Ovary (tissue), 9 donors: ENCODE data around the gene SIPA1L3. TPM values are rescaled to one million over a fixed set of nuclear protein-coding genes. Genes with fewer than 3 reads are reported as not detected.

Source experiments
- DNase-seq, 5 donors: peaks; one replicate each; pipeline ENCODE4 v3.0.0-alpha.2; 2019 to 2020
- H3K27ac ChIP-seq, 2 donors: fragments of 200-600 bp; one replicate each; pipeline versions ENCODE4 v1.5.1 to v1.8.0; 2019 to 2022
- H3K27me3 ChIP-seq: fragments of 200-600 bp; one replicate; pipeline ENCODE4 v1.8.0; 2022
- H3K36me3 ChIP-seq: fragments of 200-600 bp; sonication (generic); one replicate; pipeline ENCODE4 v1.5.1; 2019
- H3K4me1 ChIP-seq: one replicate; pipeline ENCODE4 v1.8.1; 2013; ENCODE audit warnings: mild to moderate bottlenecking, moderate library complexity; ENCODE audit not compliant: insufficient read depth
- H3K4me3 ChIP-seq: fragments of 200-600 bp; sonication (generic); one replicate; pipeline ENCODE4 v1.5.1; 2017
- H3K9me3 ChIP-seq, 2 donors: fragments of 200-600 bp in 1 of 2; sonication (generic) in 1 of 2; one replicate each; pipeline versions ENCODE4 v1.5.1 to v1.8.1; 2013 to 2019; ENCODE audit warnings: mild to moderate bottlenecking in 1 of 2, moderate library complexity in 1 of 2
- EP300 ChIP-seq: sonication (generic); formaldehyde crosslinking; IDR thresholded peaks from one replicate; pipeline ENCODE4 v1.6.1; 2017; ENCODE audit warnings: antibody characterized with exemption
- POLR2A ChIP-seq: fragments of 450-650 bp; IDR thresholded peaks from one replicate; pipeline ENCODE4 v1.6.1; 2017; ENCODE audit warnings: antibody characterized with exemption, mild to moderate bottlenecking, moderate library complexity
- WGBS, 3 donors: extraction: QIAGEN DNeasy Blood & Tissue Kit in 1 of 3; methylation state at CpG; one replicate each; pipeline versions ENCODE4 v1.1.5 to v1.1.7; 2013 to 2017; 5-methylcytosine and 5-hydroxymethylcytosine counted together
- intact Hi-C, 4 donors: fragments of 100-400 bp; cut with DNase I; formaldehyde crosslinking; loops; one replicate each; pipeline versions ENCODE4 v1.11.0 to v1.15.1; 2022 to 2023
- polyA plus RNA-seq, 2 donors: library from polyadenylated mRNA; stranded (reverse); fragments of 200-250 nt in 1 of 2; fragments of 350-450 nt in 1 of 2; fragmentation: Illumina TruSeq in 1 of 2; extraction: RNeasy Lipid Tissue Mini Kit (QIAGEN cat#74804) in 1 of 2; gene quantifications; one replicate each; pipeline ENCODE4 v1.2.3, GENCODE V29; 2013 to 2014
- total RNA-seq, 7 donors: library from RNA; depleted of rRNA in 2 of 7; stranded (reverse); fragments of >200 nt in 2 of 7; fragmentation: NEBNext Ultra II Directional in 3 of 7; extraction: Animal tissue kit (Norgen Biotek cat#: 25700) in 3 of 7; gene quantifications; one replicate each; pipeline versions ENCODE4 v1.1.0 to v1.2.4, GENCODE V29; 2016 to 2023
- TF ChIP-seq, protein P1 (sequence below), 3 donors: fragments of 450-650 bp in 2 of 3; fragments of 200-600 bp in 1 of 3; IDR thresholded peaks; one replicate each; pipeline versions ENCODE4 v1.5.1 to v1.8.0; 2016 to 2022; ENCODE audit warnings: antibody characterized with exemption in 3 of 3, mild to moderate bottlenecking in 1 of 3
- donor health status: DM: no; HTN: no; CAD: no; lungs with moderate emphysema.
- donor health status: DM: no; HTN: no; CAD: no.
- donor health status: Bipolar disorder and iron deficiency.
- donor health status: DM: yes; HTN: yes; CAD: no.
- donor health status: DM: no; HTN: no; CAD: no.
- donor health status: DM: yes; HTN: yes; CAD: no.

Gene SIPA1L3
- total and polyA plus RNA-seq, 9 donors: 4.5 to 27.9 (median 18.2) TPM

- intact Hi-C loops: no loop called here
- TF ChIP-seq, protein P1, sequence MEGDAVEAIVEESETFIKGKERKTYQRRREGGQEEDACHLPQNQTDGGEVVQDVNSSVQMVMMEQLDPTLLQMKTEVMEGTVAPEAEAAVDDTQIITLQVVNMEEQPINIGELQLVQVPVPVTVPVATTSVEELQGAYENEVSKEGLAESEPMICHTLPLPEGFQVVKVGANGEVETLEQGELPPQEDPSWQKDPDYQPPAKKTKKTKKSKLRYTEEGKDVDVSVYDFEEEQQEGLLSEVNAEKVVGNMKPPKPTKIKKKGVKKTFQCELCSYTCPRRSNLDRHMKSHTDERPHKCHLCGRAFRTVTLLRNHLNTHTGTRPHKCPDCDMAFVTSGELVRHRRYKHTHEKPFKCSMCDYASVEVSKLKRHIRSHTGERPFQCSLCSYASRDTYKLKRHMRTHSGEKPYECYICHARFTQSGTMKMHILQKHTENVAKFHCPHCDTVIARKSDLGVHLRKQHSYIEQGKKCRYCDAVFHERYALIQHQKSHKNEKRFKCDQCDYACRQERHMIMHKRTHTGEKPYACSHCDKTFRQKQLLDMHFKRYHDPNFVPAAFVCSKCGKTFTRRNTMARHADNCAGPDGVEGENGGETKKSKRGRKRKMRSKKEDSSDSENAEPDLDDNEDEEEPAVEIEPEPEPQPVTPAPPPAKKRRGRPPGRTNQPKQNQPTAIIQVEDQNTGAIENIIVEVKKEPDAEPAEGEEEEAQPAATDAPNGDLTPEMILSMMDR (IDR thresholded peaks at IDR 0.05): no peak
- TF ChIP-seq POLR2A (no peak), EP300 (no peak)
- H3K4me1 ChIP-seq: no peaks in the 10 kb centered on the region
- H3K36me3 ChIP-seq: no peaks in the 10 kb centered on the region
- no peak overlapping the region for H3K4me3 ChIP-seq
- H3K9me3 ChIP-seq: no peaks in the 10 kb centered on the region
- WGBS, 3 donors: 87 to 94% (median 90%) methylated on average over 4 of the region's 4 CpGs
- no peaks in the 10 kb centered on the region for H3K27me3 ChIP-seq
- H3K27ac ChIP-seq: no peak overlapping the region
- DNase-seq: no peak
Observed at GRCh38 chr19:38105574-38105973, 198.6 kb downstream of the SIPA1L3 start.

DNA sequence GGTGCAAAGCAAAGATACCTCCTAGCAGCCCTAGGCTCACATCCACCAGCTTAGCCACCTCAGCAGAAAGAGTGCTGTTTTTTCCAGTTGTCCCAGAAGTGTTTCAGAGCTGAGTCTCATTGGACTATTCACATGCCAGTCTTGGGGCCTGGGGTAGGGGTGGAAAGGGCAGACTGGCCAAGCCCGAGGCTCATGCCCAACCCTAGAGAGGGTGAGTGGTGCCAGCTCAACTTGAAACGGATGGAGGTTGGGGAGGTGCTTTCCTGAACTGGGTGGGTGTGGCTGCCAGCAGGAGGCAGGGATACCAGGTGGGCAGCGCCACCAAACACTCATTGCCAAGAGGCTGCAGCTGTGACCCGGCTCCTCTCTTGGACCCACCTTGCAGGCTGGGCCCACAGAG, 200.1 kb downstream of the SIPA1L3 start:
- H3K36me3 ChIP-seq: no peaks in the 10 kb centered on the region

DNA sequence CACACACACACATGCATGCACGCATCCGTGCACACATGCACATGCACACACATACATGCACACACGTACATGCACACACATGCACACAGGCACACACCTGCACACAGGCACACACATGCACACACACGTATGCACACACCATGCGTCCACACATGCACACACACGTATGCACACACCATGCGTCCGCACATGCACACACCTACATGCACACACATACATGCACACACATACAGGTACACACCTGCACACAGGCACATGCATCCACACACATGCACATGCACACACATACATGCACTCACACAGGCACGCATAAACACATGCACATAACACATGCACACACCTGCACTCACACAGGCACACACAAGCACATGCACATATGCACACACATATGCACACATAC, 204.9 kb downstream of the SIPA1L3 start:
- intact Hi-C loops: no loop called here
- Histone ChIP-seq H3K36me3 (no peaks in the 10 kb centered on the region), H3K4me1 (no peaks in the 10 kb centered on the region), H3K27me3 (no peaks in the 10 kb centered on the region), H3K9me3 (no peaks in the 10 kb centered on the region), H3K4me3 (no peak overlapping the region), H3K27ac (no peak overlapping the region)
- no peak for DNase-seq
- 90 to 97% (median 95%) methylated on average over 9 of the region's 9 CpGs for WGBS, 3 donors
- no peak for TF ChIP-seq EP300
- TF ChIP-seq, protein P1 (IDR thresholded peaks at IDR 0.05): no peak
- no peak for TF ChIP-seq POLR2A

More for the DNA sequence above, 200.1 kb downstream of the SIPA1L3 start:
- Histone ChIP-seq H3K4me3 (no peak overlapping the region), H3K27me3 (no peaks in the 10 kb centered on the region), H3K27ac (no peak overlapping the region), H3K4me1 (no peaks in the 10 kb centered on the region), H3K9me3 (no peaks in the 10 kb centered on the region)
- TF ChIP-seq EP300 (no peak), POLR2A (no peak)
- TF ChIP-seq, protein P1 (IDR thresholded peaks at IDR 0.05): no peak
- no peak for DNase-seq
- WGBS, 3 donors: 85 to 88% (median 88%) methylated on average over 4 of the region's 4 CpGs
- intact Hi-C loops: no loop called here

GRCh38 chr19:38114651-38115050, 207.6 kb downstream of the SIPA1L3 start:
- TF ChIP-seq POLR2A: no peak
- no peak for TF ChIP-seq EP300
- TF ChIP-seq, protein P1 (IDR thresholded peaks at IDR 0.05): no peak
- Histone ChIP-seq H3K27ac (no peak overlapping the region), H3K4me3 (no peak overlapping the region), H3K27me3 (no peaks in the 10 kb centered on the region), H3K4me1 (no peaks in the 10 kb centered on the region), H3K36me3 (no peaks in the 10 kb centered on the region), H3K9me3 (no peaks in the 10 kb centered on the region)
- 89 to 93% (median 92%) methylated on average over 12 of the region's 12 CpGs for WGBS, 3 donors
- no peak for DNase-seq
- intact Hi-C loops: no loop called here
